ENCODE measurements around the gene LTBP2.

DNA sequence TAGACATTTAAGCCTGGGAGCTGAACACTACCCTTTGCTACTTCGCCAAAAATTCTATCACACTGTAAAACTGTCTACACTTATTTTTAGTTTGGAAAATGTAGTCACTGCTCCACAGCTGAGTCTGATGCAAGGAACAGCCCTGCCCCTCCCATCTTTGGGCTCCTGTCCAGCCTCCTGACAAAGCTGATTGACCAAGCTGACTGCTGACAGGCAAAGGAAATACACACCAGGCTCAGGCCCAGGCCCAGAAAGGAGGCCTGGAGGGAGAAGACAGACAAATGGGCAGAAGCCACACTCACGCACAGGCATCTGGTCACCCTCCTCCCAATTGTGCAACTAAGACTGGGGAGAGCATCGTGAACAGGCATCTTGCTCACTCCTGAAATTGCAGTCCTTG lies 63.2 kb downstream of the LTBP2 start:
- TF ChIP-seq CTCF (IDR thresholded peaks at IDR 0.05): no peak
- no peak for TF ChIP-seq POLR2A (IDR thresholded peaks at IDR 0.05)

All from thyroid gland (tissue), 4 donors.